GM19328 (cell line): ENCODE results near the gene SLC16A3.

ENCODE experiments used
- ATAC-seq: cut with Tn5 transposase; IDR thresholded peaks from one replicate; pipeline ENCODE4 v1.9.1; 2021; ENCODE audit warnings: mild to moderate bottlenecking, moderate library complexity; ENCODE audit not compliant: unreplicated experiment

SLC16A3 gene

DNA sequence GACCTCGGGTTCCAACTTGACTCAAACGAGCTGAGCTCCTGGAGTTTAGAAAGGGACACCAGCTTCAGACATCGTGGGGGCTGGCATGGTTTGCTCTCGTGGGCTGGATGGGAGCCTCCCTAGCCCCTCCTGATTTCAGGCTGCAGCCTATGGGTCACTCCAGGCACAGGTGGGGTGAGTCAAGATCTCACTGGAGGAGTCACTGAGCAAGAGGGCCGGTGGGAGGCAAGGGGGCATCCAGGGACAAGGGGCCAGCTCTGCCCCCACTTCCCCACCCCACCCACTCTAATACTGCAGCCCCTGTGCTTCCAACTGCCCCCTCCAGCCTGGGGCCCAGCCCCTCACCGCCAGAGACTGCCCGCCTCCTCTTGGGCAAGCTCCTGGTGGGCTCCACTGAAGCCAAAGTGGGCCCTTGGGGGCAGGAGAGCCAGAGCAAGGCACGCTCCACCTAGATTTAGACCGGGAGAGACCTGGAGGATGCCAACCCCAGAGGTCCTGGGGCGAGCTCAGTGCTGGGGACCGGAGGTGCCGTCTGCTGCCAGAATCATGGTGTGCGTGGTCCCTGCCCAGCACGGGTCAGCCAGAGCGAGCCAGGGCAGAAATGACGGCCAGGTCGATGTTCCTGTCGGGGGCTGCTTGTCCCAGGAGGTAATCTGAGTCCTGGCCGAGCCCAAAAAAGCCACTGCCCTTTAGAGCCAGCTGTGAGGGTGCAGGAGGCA, 6.4 kb downstream of the SLC16A3 start:
- no peak for ATAC-seq

- no peak for ATAC-seq
Observed at GRCh38 chr17:82235775-82236141, 6.9 kb downstream of the SLC16A3 start.

GRCh38 chr17:82236142-82236971, 7.5 kb downstream of the SLC16A3 start:
- ATAC-seq, result no peak

DNA sequence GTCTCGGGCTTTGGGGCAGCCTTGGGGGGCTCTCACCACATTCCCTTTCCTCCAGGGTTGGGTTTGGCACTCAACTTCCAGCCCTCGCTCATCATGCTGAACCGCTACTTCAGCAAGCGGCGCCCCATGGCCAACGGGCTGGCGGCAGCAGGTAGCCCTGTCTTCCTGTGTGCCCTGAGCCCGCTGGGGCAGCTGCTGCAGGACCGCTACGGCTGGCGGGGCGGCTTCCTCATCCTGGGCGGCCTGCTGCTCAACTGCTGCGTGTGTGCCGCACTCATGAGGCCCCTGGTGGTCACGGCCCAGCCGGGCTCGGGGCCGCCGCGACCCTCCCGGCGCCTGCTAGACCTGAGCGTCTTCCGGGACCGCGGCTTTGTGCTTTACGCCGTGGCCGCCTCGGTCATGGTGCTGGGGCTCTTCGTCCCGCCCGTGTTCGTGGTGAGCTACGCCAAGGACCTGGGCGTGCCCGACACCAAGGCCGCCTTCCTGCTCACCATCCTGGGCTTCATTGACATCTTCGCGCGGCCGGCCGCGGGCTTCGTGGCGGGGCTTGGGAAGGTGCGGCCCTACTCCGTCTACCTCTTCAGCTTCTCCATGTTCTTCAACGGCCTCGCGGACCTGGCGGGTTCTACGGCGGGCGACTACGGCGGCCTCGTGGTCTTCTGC, 8.4 kb downstream of the SLC16A3 start:
- ATAC-seq, result no peak

DNA sequence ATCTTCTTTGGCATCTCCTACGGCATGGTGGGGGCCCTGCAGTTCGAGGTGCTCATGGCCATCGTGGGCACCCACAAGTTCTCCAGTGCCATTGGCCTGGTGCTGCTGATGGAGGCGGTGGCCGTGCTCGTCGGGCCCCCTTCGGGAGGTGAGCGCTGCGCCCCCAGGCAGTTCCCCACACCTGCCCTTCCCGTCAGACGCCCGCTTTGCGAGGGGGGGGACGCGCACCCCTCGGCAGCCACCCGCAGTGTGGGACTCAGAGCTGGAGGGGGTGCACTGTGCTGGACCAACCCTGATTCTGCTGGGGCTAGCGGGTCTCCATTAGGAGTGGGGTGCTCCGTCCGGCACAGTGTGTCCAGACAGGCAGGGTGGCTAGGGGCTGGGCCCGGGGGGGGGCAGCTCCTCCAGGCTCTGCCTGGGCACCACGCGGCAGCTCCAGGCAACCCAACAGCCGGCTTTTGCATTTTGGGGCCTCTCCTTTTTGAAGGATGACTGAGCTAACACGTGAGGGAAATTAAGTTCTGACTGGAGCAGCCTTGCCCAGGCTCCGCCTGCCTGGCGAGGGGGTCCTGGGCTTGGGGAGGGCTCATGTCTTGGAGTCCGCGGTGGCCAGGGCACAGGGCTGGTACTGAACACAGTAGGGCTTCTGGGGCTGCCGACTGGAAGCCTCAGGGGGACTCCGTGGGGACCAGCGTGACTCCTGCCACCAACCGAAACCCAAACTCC, 9.1 kb downstream of the SLC16A3 start:
- no peak for ATAC-seq

DNA sequence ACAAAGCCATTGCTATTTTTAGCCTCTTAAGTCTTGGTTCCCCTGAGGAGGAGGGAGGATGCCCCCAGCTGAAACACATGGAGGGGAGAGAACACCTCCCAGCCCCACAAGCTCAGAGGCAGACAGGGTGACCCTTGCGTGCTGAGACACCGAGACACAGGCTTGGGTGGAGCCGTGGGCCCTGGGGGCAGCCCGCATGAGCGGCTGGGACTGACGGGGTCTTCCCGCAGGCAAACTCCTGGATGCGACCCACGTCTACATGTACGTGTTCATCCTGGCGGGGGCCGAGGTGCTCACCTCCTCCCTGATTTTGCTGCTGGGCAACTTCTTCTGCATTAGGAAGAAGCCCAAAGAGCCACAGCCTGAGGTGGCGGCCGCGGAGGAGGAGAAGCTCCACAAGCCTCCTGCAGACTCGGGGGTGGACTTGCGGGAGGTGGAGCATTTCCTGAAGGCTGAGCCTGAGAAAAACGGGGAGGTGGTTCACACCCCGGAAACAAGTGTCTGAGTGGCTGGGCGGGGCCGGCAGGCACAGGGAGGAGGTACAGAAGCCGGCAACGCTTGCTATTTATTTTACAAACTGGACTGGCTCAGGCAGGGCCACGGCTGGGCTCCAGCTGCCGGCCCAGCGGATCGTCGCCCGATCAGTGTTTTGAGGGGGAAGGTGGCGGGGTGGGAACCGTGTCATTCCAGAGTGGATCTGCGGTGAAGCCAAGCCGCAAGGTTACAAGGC, 9.8 kb downstream of the SLC16A3 start:
- ATAC-seq, result no peak

GRCh38 chr17:82239401-82239925, 10.6 kb downstream of the SLC16A3 start:
- no peak for ATAC-seq

- ATAC-seq, result no peak
Observed at GRCh38 chr17:82239926-82240505, 11.2 kb downstream of the SLC16A3 start.

GRCh38 chr17:82240506-82241182, 11.8 kb downstream of the SLC16A3 start:
- no peak for ATAC-seq

DNA sequence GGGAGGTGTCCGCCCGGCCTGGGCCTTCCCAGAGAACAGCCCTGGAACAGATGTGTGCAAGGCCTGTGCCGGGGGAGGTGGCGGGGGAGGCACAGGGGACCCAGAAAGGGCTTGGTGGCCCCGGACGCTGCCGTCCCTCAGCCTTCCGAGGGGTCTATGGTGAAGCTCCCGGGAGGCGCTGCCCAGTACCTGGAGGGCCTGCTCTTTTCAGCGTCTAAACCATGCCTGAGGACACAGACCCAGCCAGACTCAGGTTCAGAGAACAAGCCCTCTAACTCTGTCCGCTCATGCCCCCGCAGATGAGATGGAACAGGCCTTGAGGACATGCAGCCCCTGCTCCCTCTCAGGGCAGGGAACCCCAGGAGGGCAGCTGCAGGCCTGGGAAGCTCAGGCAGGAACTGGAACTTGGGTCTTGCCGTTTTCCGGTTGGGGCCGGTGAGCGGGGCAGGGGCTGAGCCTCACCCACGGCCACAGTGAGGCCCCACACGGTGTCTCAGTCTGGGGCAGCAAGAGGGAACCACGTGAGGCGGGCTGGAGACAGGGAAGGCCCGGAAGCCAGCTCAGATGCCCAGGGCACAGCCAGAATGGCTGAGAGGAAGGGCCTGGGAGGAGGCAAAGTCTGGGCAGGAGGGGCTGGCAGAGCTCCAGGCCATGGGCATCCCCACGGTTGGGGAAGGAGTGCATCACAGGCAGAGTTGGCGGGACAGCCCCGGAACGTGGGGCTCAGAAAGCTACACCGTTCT, 12.5 kb downstream of the SLC16A3 start:
- ATAC-seq, result no peak

DNA sequence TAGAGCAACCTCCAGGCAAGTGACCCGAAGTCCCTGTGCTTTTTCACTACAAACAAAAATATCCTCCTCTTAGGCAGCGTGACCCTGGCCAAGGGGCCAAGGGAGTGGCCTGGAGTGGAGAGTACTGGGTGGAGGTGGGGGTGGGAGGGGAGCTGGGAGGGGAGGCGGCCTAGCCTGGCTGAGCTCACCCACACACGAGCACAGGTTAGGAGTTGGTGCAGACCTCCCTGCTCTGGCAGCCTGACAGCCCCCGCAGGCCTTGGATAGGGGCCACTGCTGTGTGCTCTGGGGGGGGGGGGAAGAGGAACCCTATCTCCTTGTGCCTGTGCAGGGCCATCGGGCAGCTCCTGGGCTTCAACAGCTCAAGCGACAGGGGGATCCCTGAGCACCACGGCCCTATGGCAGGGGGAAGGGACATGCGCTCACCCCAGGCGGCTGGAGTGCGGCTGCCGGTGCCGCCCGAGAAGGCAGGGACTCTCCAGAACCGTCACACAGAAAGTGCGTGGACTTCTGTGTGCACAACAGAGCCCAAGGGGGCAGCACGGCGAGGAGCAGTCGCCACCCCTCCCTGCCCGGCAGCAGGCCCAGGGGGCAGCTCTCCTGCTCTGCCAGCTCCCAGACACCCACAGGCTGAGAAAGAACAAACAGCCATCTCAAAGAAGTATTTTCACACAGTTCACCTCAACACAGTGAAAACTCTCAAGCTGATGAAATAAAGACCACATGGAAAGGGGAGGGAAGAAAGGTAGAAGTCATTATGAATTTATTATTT, 13.3 kb downstream of the SLC16A3 start:
- no peak for ATAC-seq

DNA sequence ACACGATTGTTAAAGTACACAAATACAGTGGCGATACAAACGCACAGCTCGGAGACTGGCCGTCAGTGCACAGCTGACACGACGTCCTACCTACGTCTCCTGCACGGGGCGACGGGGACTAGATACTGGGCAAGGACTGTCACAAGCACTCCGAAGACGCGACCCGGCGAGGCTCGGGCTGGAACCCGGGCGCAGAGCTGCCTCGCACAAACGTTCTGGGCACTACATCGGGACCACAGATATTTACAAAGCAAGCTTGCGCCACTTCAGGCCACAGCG, 13.8 kb downstream of the SLC16A3 start:
- no peak for ATAC-seq

DNA sequence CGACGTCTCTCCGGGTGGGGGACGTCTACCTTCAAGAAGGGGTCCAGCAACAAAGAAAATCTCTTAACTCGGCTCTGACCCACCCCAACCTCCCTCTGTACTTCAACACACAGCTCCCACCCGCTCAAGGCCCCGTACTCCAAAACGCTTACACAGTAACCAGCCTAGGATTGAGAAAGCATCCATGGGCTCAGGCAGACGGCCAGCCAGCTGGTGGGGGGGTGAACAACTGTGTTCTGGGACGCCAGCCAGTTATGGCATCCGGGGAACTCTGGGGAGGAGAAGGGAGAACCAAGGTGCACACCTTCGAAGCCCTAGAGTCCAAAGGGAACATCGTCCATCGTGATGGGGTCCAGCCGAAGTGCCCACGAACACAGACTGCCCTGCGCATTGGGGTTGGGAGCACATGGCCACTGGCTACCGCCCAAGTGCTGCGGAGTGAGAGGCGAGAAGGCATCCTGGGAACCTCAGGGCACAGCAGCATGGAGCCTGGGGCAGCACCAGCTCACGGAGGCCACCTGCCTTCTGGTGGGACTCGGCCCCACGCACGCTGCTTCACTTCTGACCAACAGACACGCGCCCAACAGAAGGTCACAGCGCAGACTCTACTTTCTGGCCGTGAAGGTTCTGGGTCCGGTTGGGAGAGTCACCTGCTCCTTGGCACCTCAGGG, 14.3 kb downstream of the SLC16A3 start:
- no peak for ATAC-seq

- ATAC-seq, result no peak
Observed at GRCh38 chr17:82243648-82244412, 15.0 kb downstream of the SLC16A3 start.

GRCh38 chr17:82244413-82245133, 15.7 kb downstream of the SLC16A3 start:
- no peak for ATAC-seq
